SK-N-MC (cell line): ENCODE measurements around the gene CD276.

Source experiments
- EZH2 ChIP-seq: fragments of 200-600 bp; sonication (generic); IDR thresholded peaks from one replicate; pipeline ENCODE4 v1.6.1; 2017; ENCODE audit warnings: antibody characterized with exemption
- POLR2AphosphoS5 ChIP-seq: IDR thresholded peaks from 2 replicates; pipeline ENCODE4 v1.6.1; 2012; ENCODE audit warnings: mild to moderate bottlenecking, low read depth, low read length, borderline replicate concordance

GRCh38 chr15:73750438-73750837 is 66.3 kb downstream of the CD276 start:
- no peak for TF ChIP-seq POLR2AphosphoS5
- TF ChIP-seq EZH2 = no peak
